GM18909 (cell line): ENCODE data around the gene PYGM.

Source experiments
- ATAC-seq: cut with Tn5 transposase; IDR thresholded peaks from one replicate; pipeline ENCODE4 v1.9.1; 2021; ENCODE audit warnings: mild to moderate bottlenecking; ENCODE audit not compliant: unreplicated experiment, poor library complexity

PYGM gene

GRCh38 chr11:64769283-64769682 is 9.5 kb upstream of the PYGM start:
- no peak for ATAC-seq

- ATAC-seq = no peak
Measured at GRCh38 chr11:64768300-64768694, 8.5 kb upstream of the PYGM start.

- ATAC-seq = no peak
Measured at GRCh38 chr11:64767344-64768299, 7.8 kb upstream of the PYGM start.

DNA sequence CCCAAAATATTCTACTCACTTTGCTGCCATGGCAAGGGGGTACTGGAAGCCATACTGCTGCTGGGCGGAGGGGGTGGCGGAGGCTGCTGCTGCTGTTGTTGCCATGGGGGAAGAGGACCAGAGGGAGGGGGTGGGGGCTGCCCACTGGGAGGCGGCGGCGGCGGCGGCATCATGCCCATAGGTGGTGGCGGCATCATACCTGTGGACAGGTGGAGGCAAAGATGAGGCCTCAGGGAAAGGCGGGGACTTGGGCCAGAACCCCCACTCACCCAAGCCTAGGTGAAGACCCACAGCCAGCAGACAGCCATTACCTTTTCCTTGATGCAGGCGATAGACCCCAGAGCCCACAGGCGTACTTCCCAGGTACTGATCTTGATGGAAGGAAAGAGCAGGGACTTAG is 7.1 kb upstream of the PYGM start:
- ATAC-seq = no peak

GRCh38 chr11:64765851-64766665 is 6.3 kb upstream of the PYGM start:
- no peak for ATAC-seq

- no peak for ATAC-seq
Measured at GRCh38 chr11:64765291-64765850, 5.6 kb upstream of the PYGM start.

GRCh38 chr11:64764753-64765152 is 5.0 kb upstream of the PYGM start:
- no peak for ATAC-seq

- no peak for ATAC-seq
Measured at GRCh38 chr11:64764040-64764611, 4.4 kb upstream of the PYGM start.

DNA sequence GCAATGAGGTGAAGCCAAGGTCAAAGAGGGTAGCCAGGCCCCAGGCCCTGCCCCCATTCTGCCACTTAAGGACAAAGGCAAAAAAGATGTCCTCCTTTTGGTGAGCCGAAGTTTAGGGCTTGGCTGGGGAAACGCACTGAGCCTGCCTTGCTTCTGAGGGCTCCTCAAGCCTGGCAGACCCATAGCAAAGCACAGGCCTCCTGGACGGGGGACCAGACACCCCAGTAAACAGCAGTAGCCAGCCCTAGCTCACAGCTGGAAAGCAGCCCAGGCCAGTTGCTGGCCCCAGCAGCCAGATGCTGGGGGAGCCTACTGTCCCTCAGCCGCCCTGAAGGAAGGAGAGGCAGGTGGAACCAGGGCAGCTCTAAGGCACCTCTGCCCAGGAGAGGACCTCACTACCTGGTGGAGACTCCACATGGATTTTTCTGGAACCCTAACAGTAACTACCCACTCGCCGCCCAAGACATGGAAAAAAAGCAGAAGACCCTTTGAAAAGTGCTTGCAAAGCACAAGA is 3.8 kb upstream of the PYGM start:
- ATAC-seq = no peak

DNA sequence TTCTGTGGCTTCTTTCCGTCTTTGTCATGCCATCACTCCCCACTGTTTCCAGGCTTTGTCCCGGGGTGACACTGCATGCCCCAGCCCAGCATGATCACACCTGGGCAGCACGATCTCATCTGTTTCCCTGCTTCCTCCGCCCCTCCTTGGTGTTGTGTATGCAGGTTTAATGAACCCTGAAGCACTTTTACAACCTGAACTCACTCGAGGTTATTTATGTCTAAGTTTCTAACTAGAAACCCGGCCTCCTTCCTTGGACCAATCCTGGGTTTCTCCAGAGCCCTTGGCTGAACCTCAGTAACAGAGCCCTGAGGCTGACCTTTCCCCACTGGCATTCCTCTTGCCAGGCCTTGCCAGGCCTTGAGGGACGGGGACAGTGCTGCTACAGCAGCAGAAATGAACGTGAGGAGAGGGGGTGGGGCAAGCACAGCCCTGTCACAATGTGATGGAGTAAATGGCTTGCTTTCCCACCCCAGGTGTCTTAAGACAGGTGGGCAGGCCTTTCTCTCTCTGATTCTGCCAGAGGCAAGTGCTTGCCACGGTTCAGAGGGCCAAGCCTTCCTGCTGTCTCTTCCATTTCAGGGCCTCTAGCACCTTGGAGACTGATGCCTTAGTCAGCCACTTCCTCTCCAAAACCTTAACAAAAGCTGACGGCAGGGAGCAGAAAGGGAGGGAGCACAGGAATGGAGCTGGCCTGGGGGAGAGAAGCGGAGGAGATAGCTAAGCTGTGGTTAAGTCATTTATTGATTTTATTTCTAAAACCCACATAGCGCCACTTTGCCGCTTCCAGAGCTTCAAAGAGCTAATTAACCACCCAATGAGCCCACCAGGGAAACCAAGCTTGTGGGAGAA is 3.1 kb upstream of the PYGM start:
- no peak for ATAC-seq

GRCh38 chr11:64762277-64762673 is 2.5 kb upstream of the PYGM start:
- no peak for ATAC-seq

DNA sequence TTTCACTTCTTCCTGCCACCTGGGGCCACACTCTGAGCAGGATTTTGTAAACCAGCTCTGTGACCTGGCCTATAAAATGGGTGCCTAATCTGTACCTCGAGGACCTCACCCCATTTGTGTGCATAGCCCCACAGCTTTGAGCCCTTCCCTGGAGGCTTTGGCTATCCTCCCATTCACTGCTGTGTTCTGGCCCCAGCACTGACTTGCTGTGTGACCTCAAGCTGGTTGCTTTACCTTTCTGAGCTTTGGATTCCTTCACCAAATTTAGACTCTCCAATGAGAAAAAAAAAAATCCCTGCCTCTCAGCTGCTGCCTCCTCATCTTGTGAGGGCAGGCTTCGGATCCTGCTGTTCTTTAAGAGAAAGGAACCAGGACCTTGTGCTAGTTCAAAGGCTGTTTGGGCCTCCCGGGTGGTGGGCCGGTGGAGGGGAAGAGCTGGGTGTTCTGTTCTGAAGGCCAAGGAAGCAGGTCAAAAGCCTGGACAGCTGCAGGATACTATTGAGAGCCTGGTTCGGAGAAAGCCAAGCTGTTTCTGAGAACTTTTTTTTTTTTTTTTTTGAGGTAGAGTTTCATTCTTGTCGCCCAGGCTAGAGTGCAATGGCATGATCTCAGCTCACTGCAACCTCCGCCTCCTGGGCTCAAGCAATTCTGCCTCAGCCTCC is 1.1 kb upstream of the PYGM start:
- ATAC-seq = no peak

GRCh38 chr11:64759131-64759721 is 548 bp downstream of the PYGM start:
- ATAC-seq = no peak

DNA sequence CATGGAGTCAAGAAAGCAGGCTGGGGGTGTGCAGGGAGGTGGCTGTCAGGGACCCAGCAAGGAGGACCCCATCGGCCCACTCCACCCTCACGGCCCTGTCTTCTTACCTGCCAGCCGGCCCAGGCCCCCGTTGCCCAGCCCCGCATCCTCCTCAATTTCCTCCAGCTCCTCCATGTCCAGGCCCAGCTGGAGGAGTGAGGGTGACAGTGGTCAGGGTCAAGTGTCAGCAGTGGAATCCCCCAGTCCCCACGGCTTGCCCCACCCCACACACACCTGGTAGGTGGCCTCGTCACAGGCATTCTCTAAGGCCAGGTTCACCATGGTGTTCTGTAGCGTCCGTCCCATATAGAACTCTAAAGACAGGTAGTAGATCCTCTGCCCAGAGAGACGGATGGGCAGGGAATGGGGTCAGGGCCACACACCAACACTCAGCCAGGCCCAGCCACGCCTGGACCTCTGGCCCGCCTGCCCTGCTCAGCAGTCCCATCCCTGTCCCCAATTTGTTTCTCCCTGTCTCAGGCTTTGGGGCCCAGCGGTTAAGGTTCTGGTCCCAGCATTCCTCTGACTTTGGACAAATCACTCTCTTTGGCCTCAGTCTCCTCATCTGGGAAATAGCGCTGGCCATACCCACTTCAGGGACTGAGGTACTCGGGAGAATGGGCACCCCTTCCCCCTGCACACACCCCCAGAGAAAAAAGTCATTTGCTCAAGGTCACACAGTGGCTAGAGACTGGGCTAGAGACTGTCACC is 1.3 kb downstream of the PYGM start:
- ATAC-seq = no peak

DNA sequence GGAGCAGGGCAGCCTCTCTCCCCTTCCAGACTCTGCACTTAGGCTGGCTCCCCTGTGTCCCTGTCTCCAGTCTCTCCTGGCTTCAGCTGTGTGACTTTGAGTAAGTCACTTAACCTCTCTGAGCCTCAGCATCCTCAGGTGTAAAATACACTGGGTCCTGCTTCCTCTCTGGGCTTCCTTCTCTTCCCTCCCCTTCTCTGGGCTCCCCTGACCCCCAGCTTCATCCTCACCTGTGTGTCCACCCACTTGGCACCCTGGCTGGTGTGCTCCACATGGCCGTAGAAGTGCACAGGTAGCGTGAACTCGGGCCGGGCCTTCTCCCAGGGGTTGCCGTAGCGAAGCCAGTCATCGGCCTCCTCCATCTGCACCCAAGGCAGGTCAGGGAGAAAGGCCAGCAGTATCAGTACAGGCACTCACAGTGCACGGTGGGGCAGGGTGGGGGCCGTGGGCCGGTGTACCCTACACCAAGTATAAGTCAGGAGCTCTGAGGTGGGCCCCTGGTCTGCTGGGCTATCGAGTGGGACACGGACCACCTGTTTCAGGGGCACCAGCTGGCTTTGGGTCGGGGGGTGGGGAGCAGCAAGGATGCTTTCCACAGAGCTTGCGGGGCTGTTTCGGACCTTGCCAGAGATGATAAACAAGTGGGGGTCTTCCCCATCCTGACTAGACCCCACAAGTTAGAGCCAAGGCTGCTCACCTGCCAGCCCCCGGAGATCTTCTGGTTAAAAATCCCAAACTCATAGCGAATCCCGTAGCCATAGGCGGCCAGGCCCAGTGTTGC is 2.0 kb downstream of the PYGM start:
- no peak for ATAC-seq

DNA sequence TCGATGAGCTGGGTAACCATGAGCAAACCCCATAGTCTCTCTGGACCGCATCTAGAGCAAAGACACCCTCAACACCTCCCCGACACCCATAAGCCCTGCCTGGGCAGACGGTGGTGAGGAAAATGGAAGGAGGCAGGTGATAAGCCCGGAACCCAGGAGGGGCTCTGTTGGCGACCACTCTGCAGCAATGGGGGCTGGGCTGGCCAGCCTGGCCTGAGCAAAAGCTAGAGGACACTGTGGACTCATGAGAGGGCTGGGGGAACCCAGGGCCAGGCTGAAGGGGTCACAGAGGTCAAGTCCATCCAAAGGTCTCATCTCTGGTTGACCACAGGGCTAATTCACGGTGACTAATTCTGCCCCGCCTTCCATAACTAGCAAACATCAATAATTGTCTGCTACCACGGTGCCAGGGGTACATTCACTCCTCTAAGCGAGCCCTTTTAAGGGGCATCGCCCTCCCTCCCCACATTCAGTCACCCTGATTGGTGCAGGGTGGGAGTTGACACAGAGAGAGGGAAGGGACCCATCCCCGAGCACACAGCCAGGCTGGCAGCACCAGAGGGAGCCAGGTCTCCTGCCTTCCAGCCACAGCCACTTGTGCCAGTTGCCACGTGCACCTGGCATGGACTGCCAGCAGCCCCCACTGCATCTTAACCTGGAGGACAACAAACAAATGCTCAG is 4.0 kb downstream of the PYGM start:
- no peak for ATAC-seq
